D721Med (cell line): ENCODE measurements around the gene SLC8B1.

ENCODE experiments used
- DNase-seq: peaks from one replicate; pipeline ENCODE4 v3.0.0; 2011; ENCODE audit warnings: low spot score; ENCODE audit not compliant: insufficient read length
- FAIRE-seq: peaks from 2 replicates; lab custom pipeline; 2011; peaks lifted over from hg19 to GRCh38; lab: Jason Lieb, UNC
- TF ChIP-seq, protein P1 (sequence below): IDR thresholded peaks from 2 replicates; pipeline ENCODE4 v1.5.1; 2012; ENCODE audit warnings: mild to moderate bottlenecking, control low read depth; ENCODE audit not compliant: insufficient read depth; ENCODE audit errors: missing control alignments

SLC8B1 gene

GRCh38 chr12:113340061-113340460 lies 5.2 kb upstream of the SLC8B1 start:
- TF ChIP-seq, protein P1, sequence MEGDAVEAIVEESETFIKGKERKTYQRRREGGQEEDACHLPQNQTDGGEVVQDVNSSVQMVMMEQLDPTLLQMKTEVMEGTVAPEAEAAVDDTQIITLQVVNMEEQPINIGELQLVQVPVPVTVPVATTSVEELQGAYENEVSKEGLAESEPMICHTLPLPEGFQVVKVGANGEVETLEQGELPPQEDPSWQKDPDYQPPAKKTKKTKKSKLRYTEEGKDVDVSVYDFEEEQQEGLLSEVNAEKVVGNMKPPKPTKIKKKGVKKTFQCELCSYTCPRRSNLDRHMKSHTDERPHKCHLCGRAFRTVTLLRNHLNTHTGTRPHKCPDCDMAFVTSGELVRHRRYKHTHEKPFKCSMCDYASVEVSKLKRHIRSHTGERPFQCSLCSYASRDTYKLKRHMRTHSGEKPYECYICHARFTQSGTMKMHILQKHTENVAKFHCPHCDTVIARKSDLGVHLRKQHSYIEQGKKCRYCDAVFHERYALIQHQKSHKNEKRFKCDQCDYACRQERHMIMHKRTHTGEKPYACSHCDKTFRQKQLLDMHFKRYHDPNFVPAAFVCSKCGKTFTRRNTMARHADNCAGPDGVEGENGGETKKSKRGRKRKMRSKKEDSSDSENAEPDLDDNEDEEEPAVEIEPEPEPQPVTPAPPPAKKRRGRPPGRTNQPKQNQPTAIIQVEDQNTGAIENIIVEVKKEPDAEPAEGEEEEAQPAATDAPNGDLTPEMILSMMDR, result no peak
- no peak for FAIRE-seq
- DNase-seq, result no peak

DNA sequence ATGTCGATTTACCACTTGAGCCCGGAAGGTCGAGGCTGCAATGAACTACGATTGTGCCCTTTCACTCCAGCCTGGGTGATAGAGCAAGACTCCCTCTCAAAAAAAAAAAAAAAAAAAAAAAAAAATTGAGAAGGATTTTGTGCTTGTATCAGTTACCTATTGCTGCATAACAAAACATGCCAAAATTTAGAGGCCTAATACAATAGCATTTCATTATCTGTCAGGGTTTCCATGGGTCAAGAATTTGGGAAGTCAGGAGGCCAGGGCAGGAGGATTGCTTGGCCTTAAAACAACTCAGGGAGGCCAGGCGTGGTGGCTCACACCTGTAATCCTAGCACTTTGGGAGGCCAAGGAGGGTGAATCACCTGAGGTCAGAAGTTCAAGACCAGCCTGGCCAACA lies 4.6 kb upstream of the SLC8B1 start:
- TF ChIP-seq, protein P1, result no peak
- FAIRE-seq (no peak), DNase-seq (no peak)

DNA sequence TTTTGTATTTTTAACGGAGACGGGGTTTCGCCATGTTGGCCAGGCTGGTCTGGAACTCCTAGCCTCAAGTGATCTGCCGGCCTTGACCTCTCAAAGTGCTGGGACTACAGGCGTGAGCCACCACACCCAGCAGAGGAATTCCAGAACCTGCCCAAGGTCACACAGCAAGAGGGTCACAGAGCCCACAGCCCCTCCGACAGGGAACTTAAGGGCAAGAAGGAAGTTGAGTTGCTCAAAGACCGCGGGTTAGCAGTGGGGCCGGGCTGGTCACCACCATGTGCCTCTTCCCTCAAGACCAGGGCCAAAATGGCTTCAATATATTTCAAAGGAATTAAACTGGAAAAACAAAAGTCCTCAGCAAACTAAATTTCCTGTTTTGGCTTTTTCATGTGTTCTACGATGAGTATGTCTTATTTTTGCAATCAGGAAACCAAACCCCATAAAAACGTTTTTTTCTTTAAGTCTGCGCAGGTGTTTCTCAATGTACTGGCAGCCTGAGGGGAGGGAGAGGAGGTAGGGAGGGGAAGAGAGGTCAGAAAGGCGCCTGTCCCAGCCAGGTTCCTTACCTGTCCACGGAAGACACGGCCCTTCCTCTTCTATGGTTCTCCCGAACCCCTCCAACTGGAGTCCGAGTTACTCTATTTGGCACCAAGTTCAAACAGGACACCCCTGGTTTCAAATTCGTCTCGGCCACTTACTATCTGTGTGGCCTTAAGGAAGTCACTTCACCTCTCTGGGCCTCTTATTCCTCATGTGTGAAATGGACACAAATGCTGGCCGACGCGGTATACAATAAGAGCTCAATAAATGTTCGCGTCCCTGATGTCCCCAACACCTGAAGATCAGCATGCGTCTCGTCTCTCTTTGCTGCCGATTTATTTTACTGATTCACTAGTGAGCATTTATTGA lies 778 bp downstream of the SLC8B1 start:
- TF ChIP-seq, protein P1, result no peak
- no peak for FAIRE-seq
- DNase-seq, result no peak

DNA sequence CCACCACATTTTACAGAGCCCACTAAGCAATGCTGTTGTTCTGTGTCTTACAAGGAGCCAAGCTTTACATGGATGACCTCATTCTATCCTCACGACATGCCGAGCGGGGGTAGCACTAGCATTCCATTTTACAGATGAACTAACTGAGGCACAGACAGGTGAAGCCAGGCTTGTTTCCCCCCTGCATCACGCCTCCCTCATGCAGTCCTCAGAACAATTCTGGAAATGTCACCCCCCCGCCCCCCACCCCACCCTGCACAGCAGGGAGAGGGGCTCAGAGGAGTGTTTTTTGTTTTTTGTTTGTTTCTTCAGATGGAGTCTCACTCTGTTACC lies 1.5 kb downstream of the SLC8B1 start:
- TF ChIP-seq, protein P1, result no peak
- FAIRE-seq, result no peak
- no peak for DNase-seq

- TF ChIP-seq, protein P1, result no peak
- FAIRE-seq (no peak), DNase-seq (no peak)
These were observed 2.1 kb downstream of the SLC8B1 start for GRCh38 chr12:113332688-113333417.

- DNase-seq (no peak), FAIRE-seq (no peak)
- TF ChIP-seq, protein P1, result no peak
These were observed 4.4 kb downstream of the SLC8B1 start for GRCh38 chr12:113330505-113330904.

GRCh38 chr12:113329791-113330417 lies 5.0 kb downstream of the SLC8B1 start:
- DNase-seq, result no peak
- FAIRE-seq, result no peak
- TF ChIP-seq, protein P1, result no peak
